SK-N-SH treated with all-trans-retinoic acid at 6 μM for 48 hours (cell line): ENCODE data around the gene DLG3.
A peak's percentile ranks its signal among the peaks of the same experiment; 100 is the strongest.

Experiments
- ATAC-seq: fragments of 200-7000 bp; cut with Tn5 transposase; 3 replicates; pipeline ENCODE4 v1.9.1; 2020; ENCODE audit warnings: mild to moderate bottlenecking, moderate library complexity
- ARNTL ChIP-seq: fragments of 450-650 bp; formaldehyde crosslinking; IDR thresholded peaks from 2 replicates; pipeline ENCODE4 v1.5.0; 2020; ENCODE audit warnings: low read depth, mild to moderate bottlenecking, moderate library complexity, borderline replicate concordance
- BACH2 ChIP-seq: fragments of 250-450 bp; sonication (Bioruptor Pico); IDR thresholded peaks from 2 replicates; pipeline ENCODE4 v1.9.0; 2021; ENCODE audit warnings: mild to moderate bottlenecking, borderline replicate concordance
- CSDC2 ChIP-seq: fragments of 250-450 bp; sonication (Bioruptor Pico); IDR thresholded peaks from 2 replicates; pipeline ENCODE4 v1.5.0; 2020; ENCODE audit warnings: mild to moderate bottlenecking, moderate library complexity
- ESRRG ChIP-seq: fragments of 250-450 bp; sonication (Bioruptor Pico); IDR thresholded peaks from 2 replicates; pipeline ENCODE4 v1.6.1; 2021; ENCODE audit warnings: mild to moderate bottlenecking
- OSR1 ChIP-seq: fragments of 250-450 bp; sonication (Bioruptor Pico); IDR thresholded peaks from 2 replicates; pipeline ENCODE4 v1.8.0; 2022; ENCODE audit warnings: moderate library complexity, mild to moderate bottlenecking, inconsistent platforms
- PPARA ChIP-seq: fragments of 250-450 bp; sonication (Bioruptor Pico); IDR thresholded peaks from 2 replicates; pipeline ENCODE4 v1.5.0; 2020; ENCODE audit warnings: mild to moderate bottlenecking, borderline replicate concordance
- RARB ChIP-seq: fragments of 250-450 bp; sonication (Bioruptor Pico); IDR thresholded peaks from 2 replicates; pipeline ENCODE4 v1.8.0; 2021; ENCODE audit warnings: mild to moderate bottlenecking, moderate library complexity
- SNAI2 ChIP-seq: fragments of 250-450 bp; sonication (Bioruptor Pico); IDR thresholded peaks from 2 replicates; pipeline ENCODE4 v1.5.0; 2020; ENCODE audit warnings: mild to moderate bottlenecking, moderate library complexity
- TCF4 ChIP-seq: fragments of 250-450 bp; sonication (Bioruptor Pico); IDR thresholded peaks from 2 replicates; pipeline ENCODE4 v1.8.0; 2021; ENCODE audit warnings: mild to moderate bottlenecking, moderate library complexity, borderline replicate concordance
- TOX ChIP-seq: fragments of 250-450 bp; sonication (Bioruptor Pico); IDR thresholded peaks from 2 replicates; pipeline ENCODE4 v1.8.0; 2021; ENCODE audit warnings: mild to moderate bottlenecking, moderate library complexity, borderline replicate concordance
- ZC3H10 ChIP-seq: fragments of 250-450 bp; sonication (Bioruptor Pico); IDR thresholded peaks from 2 replicates; pipeline ENCODE4 v1.5.1; 2021; ENCODE audit warnings: mild to moderate bottlenecking, moderate library complexity
- ZFP3 ChIP-seq: fragments of 250-450 bp; sonication (Bioruptor Pico); IDR thresholded peaks from 2 replicates; pipeline ENCODE4 v1.5.0; 2020; ENCODE audit warnings: mild to moderate bottlenecking, moderate library complexity
- ZFP30 ChIP-seq: fragments of 450-650 bp; formaldehyde crosslinking; IDR thresholded peaks from 2 replicates; pipeline ENCODE4 v1.5.0; 2022; ENCODE audit warnings: mild to moderate bottlenecking, moderate library complexity
- ZNF565 ChIP-seq: fragments of 450-650 bp; formaldehyde crosslinking; conservative IDR thresholded peaks from 2 replicates; pipeline ENCODE4 v1.5.0; 2020; ENCODE audit warnings: low read depth, mild to moderate bottlenecking, moderate library complexity
- ZNF8 ChIP-seq: fragments of 450-650 bp; formaldehyde crosslinking; IDR thresholded peaks from 2 replicates; pipeline ENCODE4 v1.5.0; 2020; ENCODE audit warnings: mild to moderate bottlenecking, moderate library complexity
- TF ChIP-seq, protein P1 (sequence below): fragments of 250-450 bp; sonication (Bioruptor Pico); IDR thresholded peaks from 2 replicates; pipeline ENCODE4 v1.8.0; 2021; ENCODE audit warnings: low read depth, mild to moderate bottlenecking, moderate library complexity, borderline replicate concordance
- TF ChIP-seq, protein P2 (sequence below): fragments of 250-450 bp; sonication (Bioruptor Pico); IDR thresholded peaks from 2 replicates; pipeline ENCODE4 v1.5.1; 2020; ENCODE audit warnings: low read depth, mild to moderate bottlenecking, moderate library complexity
- TF ChIP-seq, protein P3 (sequence below): fragments of 250-450 bp; sonication (Bioruptor Pico); IDR thresholded peaks from 2 replicates; pipeline ENCODE4 v1.5.0; 2020; ENCODE audit warnings: mild to moderate bottlenecking, moderate library complexity
- TF ChIP-seq, protein P4 (sequence below): fragments of 250-450 bp; sonication (Bioruptor Pico); IDR thresholded peaks from 2 replicates; pipeline ENCODE4 v1.8.0; 2020; ENCODE audit warnings: mild to moderate bottlenecking, moderate library complexity, borderline replicate concordance
- TF ChIP-seq, protein P5 (sequence below): fragments of 250-450 bp; sonication (Bioruptor Pico); IDR thresholded peaks from 2 replicates; pipeline ENCODE4 v1.5.1; 2021; ENCODE audit warnings: mild to moderate bottlenecking, moderate library complexity

The DLG3 gene

DNA sequence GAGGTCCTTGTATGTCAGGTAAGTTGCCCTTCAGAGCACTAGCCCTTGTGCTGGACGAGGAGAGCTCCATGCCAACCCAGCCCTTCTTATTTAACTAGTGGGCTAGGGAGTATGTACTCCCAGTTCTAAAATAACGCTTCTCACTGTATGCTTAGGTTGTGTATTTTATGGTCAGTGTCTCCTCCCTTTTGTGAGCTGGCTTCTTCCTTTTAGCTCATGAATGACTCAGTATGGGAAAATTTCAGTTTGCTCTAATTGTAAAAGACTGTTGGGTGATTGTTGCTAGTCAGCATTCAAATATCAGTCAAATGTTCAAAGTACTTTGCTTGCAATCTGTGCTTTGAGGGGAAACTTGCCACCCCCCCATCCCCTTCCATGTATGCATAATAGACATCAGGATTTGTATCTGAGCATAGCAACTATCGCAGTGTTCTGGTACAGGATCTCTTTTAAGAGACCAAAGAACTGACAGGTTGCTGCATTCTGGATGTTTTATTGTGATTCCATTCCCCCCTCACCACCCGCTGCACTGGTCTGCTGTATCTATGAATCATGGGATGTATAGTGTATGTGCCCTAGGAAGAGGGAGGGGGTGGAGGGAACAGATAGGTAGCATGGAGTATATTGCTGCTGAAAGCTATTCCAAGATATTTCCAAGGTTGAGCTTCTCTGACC is 34.7 kb downstream of the DLG3 start:
- ATAC-seq, result peak; percentile 69
- TF ChIP-seq ZNF8 (CRISPR knock-in tag) (no peak), BACH2 (CRISPR knock-in tag) (no peak), PPARA (CRISPR knock-in tag) (no peak), RARB (CRISPR knock-in tag) (no peak), ZFP3 (CRISPR knock-in tag) (no peak), CSDC2 (no peak), ARNTL (CRISPR knock-in tag) (no peak), ZC3H10 (no peak), OSR1 (no peak)
- TF ChIP-seq, protein P1, sequence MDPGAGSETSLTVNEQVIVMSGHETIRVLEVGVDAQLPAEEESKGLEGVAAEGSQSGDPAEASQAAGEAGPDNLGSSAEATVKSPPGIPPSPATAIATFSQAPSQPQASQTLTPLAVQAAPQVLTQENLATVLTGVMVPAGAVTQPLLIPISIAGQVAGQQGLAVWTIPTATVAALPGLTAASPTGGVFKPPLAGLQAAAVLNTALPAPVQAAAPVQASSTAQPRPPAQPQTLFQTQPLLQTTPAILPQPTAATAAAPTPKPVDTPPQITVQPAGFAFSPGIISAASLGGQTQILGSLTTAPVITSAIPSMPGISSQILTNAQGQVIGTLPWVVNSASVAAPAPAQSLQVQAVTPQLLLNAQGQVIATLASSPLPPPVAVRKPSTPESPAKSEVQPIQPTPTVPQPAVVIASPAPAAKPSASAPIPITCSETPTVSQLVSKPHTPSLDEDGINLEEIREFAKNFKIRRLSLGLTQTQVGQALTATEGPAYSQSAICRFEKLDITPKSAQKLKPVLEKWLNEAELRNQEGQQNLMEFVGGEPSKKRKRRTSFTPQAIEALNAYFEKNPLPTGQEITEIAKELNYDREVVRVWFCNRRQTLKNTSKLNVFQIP, result no peak
- TF ChIP-seq, protein P2, sequence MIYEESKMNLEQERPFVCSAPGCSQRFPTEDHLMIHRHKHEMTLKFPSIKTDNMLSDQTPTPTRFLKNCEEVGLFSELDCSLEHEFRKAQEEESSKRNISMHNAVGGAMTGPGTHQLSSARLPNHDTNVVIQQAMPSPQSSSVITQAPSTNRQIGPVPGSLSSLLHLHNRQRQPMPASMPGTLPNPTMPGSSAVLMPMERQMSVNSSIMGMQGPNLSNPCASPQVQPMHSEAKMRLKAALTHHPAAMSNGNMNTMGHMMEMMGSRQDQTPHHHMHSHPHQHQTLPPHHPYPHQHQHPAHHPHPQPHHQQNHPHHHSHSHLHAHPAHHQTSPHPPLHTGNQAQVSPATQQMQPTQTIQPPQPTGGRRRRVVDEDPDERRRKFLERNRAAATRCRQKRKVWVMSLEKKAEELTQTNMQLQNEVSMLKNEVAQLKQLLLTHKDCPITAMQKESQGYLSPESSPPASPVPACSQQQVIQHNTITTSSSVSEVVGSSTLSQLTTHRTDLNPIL (CRISPR knock-in tag), result no peak
- TF ChIP-seq, protein P3, sequence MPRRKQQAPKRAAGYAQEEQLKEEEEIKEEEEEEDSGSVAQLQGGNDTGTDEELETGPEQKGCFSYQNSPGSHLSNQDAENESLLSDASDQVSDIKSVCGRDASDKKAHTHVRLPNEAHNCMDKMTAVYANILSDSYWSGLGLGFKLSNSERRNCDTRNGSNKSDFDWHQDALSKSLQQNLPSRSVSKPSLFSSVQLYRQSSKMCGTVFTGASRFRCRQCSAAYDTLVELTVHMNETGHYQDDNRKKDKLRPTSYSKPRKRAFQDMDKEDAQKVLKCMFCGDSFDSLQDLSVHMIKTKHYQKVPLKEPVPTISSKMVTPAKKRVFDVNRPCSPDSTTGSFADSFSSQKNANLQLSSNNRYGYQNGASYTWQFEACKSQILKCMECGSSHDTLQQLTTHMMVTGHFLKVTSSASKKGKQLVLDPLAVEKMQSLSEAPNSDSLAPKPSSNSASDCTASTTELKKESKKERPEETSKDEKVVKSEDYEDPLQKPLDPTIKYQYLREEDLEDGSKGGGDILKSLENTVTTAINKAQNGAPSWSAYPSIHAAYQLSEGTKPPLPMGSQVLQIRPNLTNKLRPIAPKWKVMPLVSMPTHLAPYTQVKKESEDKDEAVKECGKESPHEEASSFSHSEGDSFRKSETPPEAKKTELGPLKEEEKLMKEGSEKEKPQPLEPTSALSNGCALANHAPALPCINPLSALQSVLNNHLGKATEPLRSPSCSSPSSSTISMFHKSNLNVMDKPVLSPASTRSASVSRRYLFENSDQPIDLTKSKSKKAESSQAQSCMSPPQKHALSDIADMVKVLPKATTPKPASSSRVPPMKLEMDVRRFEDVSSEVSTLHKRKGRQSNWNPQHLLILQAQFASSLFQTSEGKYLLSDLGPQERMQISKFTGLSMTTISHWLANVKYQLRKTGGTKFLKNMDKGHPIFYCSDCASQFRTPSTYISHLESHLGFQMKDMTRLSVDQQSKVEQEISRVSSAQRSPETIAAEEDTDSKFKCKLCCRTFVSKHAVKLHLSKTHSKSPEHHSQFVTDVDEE (CRISPR knock-in tag), result no peak
- TF ChIP-seq, protein P4, sequence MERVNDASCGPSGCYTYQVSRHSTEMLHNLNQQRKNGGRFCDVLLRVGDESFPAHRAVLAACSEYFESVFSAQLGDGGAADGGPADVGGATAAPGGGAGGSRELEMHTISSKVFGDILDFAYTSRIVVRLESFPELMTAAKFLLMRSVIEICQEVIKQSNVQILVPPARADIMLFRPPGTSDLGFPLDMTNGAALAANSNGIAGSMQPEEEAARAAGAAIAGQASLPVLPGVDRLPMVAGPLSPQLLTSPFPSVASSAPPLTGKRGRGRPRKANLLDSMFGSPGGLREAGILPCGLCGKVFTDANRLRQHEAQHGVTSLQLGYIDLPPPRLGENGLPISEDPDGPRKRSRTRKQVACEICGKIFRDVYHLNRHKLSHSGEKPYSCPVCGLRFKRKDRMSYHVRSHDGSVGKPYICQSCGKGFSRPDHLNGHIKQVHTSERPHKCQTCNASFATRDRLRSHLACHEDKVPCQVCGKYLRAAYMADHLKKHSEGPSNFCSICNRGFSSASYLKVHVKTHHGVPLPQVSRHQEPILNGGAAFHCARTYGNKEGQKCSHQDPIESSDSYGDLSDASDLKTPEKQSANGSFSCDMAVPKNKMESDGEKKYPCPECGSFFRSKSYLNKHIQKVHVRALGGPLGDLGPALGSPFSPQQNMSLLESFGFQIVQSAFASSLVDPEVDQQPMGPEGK (CRISPR knock-in tag), result no peak

DNA sequence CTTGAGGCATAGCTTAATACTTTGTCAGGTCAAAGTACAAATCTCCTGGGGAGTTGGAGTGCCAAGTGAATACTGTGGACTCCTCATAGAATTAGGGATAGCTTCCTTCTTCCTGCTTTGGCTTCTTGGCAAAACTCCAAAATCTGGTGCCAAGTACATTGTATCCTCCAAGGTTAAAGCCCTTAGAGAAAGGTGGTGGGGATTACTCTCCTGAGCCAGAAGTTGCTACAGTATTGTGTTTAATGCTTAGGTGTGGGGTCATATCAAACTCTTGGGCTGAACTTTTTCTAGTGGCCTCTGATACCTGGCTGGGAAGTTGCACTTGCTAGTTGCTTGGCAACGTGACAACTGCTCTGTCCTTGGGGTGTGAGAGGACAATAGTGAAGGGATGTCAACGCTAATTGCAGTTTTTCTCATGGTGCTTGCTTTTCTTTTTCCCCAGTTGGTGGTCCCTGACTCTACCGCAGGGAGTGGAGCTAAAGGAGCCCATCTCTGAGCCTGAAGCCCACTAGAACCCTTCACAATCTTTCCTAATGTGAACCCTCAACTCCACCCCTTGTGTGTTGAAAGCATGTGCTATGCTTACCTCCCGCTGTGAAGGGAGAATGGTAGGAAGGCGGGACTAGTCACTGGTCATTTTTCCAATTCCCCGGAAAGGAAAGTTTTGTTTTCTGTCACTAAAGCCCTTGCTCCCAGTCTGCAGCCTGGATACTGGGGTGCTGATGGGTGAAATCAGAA is 35.5 kb downstream of the DLG3 start:
- TF ChIP-seq ZC3H10 (no peak), OSR1 (no peak)
- no peak for ATAC-seq

DNA sequence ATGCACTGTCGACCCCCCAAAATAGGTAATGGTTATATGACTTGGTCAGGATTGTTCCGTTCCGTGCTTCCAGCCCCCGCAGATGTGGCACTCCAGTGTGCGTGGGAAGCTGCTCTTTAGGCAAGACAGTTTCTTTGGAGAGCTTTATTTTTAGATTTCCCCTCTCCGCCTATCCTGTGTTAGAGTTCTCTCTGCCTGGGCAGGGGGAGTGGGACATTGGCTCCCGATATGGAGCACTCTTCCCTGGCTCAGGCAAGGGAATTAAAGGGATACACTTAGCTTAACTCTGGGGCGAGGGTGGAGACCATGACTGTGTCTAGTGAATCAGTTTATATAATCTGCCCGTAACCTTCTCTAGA is 36.0 kb downstream of the DLG3 start:
- ATAC-seq, result no peak
- TF ChIP-seq PPARA (CRISPR knock-in tag), result no peak
- TF ChIP-seq, protein P1, result no peak
- no peak for TF ChIP-seq ARNTL (CRISPR knock-in tag)
- no peak for TF ChIP-seq TOX
- no peak for TF ChIP-seq ESRRG (CRISPR knock-in tag)
- TF ChIP-seq, protein P4 (CRISPR knock-in tag), result no peak
- no peak for TF ChIP-seq SNAI2 (CRISPR knock-in tag)
- no peak for TF ChIP-seq ZC3H10
- TF ChIP-seq, protein P5, sequence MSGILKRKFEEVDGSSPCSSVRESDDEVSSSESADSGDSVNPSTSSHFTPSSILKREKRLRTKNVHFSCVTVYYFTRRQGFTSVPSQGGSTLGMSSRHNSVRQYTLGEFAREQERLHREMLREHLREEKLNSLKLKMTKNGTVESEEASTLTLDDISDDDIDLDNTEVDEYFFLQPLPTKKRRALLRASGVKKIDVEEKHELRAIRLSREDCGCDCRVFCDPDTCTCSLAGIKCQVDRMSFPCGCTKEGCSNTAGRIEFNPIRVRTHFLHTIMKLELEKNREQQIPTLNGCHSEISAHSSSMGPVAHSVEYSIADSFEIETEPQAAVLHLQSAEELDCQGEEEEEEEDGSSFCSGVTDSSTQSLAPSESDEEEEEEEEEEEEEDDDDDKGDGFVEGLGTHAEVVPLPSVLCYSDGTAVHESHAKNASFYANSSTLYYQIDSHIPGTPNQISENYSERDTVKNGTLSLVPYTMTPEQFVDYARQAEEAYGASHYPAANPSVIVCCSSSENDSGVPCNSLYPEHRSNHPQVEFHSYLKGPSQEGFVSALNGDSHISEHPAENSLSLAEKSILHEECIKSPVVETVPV (CRISPR knock-in tag), result no peak
- TF ChIP-seq ZNF565 (CRISPR knock-in tag), result no peak
- no peak for TF ChIP-seq ZFP30
- TF ChIP-seq TCF4, result no peak
- no peak for TF ChIP-seq OSR1
- TF ChIP-seq ZNF8 (CRISPR knock-in tag), result no peak
- TF ChIP-seq ZFP3 (CRISPR knock-in tag), result no peak
